HuH-7 (cell line): Measurements from ENCODE around the gene IPO9.

ENCODE experiments used
- DNase-seq: peaks from one replicate; pipeline ENCODE4 v3.0.0; 2011; ENCODE audit warnings: low spot score

IPO9 gene

GRCh38 chr1:201828820-201829774 is at the start of gene IPO9:
Gene IPO9 (plus strand): TSS chr1:201829157. CDS start chr1:201829210, 53 bp downstream.
- peak; percentile 93 for DNase-seq

- no peak for DNase-seq
Measured at GRCh38 chr1:201779351-201779880, 49.5 kb upstream of the IPO9 start.

GRCh38 chr1:201780952-201781351 is 48.0 kb upstream of the IPO9 start:
- no peak for DNase-seq

- DNase-seq, result no peak
Measured at GRCh38 chr1:201781437-201781836, 47.5 kb upstream of the IPO9 start.

- no peak for DNase-seq
Measured at GRCh38 chr1:201782353-201782752, 46.6 kb upstream of the IPO9 start.

GRCh38 chr1:201783058-201783457 is 45.9 kb upstream of the IPO9 start:
- DNase-seq, result no peak

GRCh38 chr1:201783572-201783971 is 45.4 kb upstream of the IPO9 start:
- DNase-seq, result no peak

GRCh38 chr1:201785291-201785690 is 43.7 kb upstream of the IPO9 start:
- no peak for DNase-seq

- DNase-seq, result no peak
Measured at GRCh38 chr1:201786824-201787223, 42.1 kb upstream of the IPO9 start.

GRCh38 chr1:201788296-201788695 is 40.7 kb upstream of the IPO9 start:
- no peak for DNase-seq

GRCh38 chr1:201789245-201789644 is 39.7 kb upstream of the IPO9 start:
- no peak for DNase-seq

GRCh38 chr1:201790261-201790660 is 38.7 kb upstream of the IPO9 start:
- DNase-seq, result no peak

- no peak for DNase-seq
Measured at GRCh38 chr1:201791051-201791778, 37.7 kb upstream of the IPO9 start.

GRCh38 chr1:201791779-201792173 is 37.2 kb upstream of the IPO9 start:
- DNase-seq, result no peak

GRCh38 chr1:201792534-201793305 is 36.2 kb upstream of the IPO9 start:
- peak; percentile 82 for DNase-seq

- no peak for DNase-seq
Measured at GRCh38 chr1:201793306-201793925, 35.5 kb upstream of the IPO9 start.

GRCh38 chr1:201795066-201795465 is 33.9 kb upstream of the IPO9 start:
- DNase-seq, result peak; percentile 44

GRCh38 chr1:201800246-201800645 is 28.7 kb upstream of the IPO9 start:
- no peak for DNase-seq

- DNase-seq, result no peak
Measured at GRCh38 chr1:201806801-201807200, 22.2 kb upstream of the IPO9 start.

GRCh38 chr1:201807958-201808632 is 20.9 kb upstream of the IPO9 start:
- no peak for DNase-seq

- DNase-seq, result no peak
Measured at GRCh38 chr1:201808633-201808990, 20.3 kb upstream of the IPO9 start.
